HG02870 (cell line): ENCODE data around the gene ZNF189.

Experiments used
- ATAC-seq: cut with Tn5 transposase; IDR thresholded peaks from one replicate; pipeline ENCODE4 v1.9.1; 2021; ENCODE audit warnings: mild to moderate bottlenecking, moderate library complexity; ENCODE audit not compliant: unreplicated experiment

Gene ZNF189

GRCh38 chr9:101448680-101449070, 50.0 kb downstream of the ZNF189 start:
- ATAC-seq, result no peak

GRCh38 chr9:101449071-101449721, 50.5 kb downstream of the ZNF189 start:
- ATAC-seq, result peak; percentile 96

GRCh38 chr9:101450931-101451330, 52.3 kb downstream of the ZNF189 start:
- no peak for ATAC-seq

- no peak for ATAC-seq
Observed at GRCh38 chr9:101451498-101451897, 52.8 kb downstream of the ZNF189 start.

- ATAC-seq, result no peak
Observed at GRCh38 chr9:101453776-101454570, 55.3 kb downstream of the ZNF189 start.

- no peak for ATAC-seq
Observed at GRCh38 chr9:101455656-101456240, 57.1 kb downstream of the ZNF189 start.

- no peak for ATAC-seq
Observed at GRCh38 chr9:101457003-101457402, 58.4 kb downstream of the ZNF189 start.

GRCh38 chr9:101458963-101459631, 60.4 kb downstream of the ZNF189 start:
- ATAC-seq, result peak; percentile 92
